ENCODE results near the gene PROM1.

The PROM1 gene

GRCh38 chr4:15944895-15945294 lies 138.9 kb downstream of the PROM1 start:
- H3K4me3 Mint-ChIP-seq: no peak overlapping the region
- no peaks in the 10 kb centered on the region for H3K27me3 Mint-ChIP-seq (ENCODE audit: low read depth)
- H3K27ac Mint-ChIP-seq: no peak overlapping the region
- no peak for TF ChIP-seq CTCF (IDR thresholded peaks at IDR 0.05; ENCODE audit: unreplicated experiment in 3 of 3)
- no peaks in the 10 kb centered on the region for H3K4me1 Mint-ChIP-seq
- no peaks in the 10 kb centered on the region for H3K9me3 Mint-ChIP-seq
- no peaks in the 10 kb centered on the region for H3K36me3 Mint-ChIP-seq (ENCODE audit: low read depth)

GRCh38 chr4:15942283-15942682 lies 141.5 kb downstream of the PROM1 start:
- H3K27ac Mint-ChIP-seq: no peak overlapping the region
- H3K36me3 Mint-ChIP-seq (ENCODE audit: low read depth): no peaks in the 10 kb centered on the region
- TF ChIP-seq CTCF (IDR thresholded peaks at IDR 0.05; ENCODE audit: unreplicated experiment in 3 of 3): no peak
- no peaks in the 10 kb centered on the region for H3K4me1 Mint-ChIP-seq
- no peak overlapping the region for H3K4me3 Mint-ChIP-seq
- H3K27me3 Mint-ChIP-seq (ENCODE audit: low read depth): peaks cover 10% of the 10 kb centered on the region
- no peaks in the 10 kb centered on the region for H3K9me3 Mint-ChIP-seq

DNA sequence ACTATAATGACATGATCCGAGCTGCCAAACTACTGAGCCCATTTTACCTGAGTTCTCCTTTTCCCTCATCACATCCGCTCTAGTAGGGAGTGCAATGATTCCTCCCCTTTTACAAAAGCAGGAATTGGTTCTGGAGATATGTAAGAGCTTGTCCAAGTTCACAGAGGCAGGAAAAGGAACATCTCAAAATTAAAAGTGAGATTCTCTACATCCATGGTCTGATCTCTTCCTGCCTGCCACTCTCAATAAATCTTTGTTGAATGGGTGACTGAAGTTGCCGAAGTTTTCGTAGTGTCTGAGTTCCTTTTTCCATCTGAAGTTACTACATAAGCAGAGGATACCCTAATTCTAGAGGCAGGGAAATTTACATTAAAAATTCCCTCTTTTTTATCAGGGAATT lies 145.2 kb downstream of the PROM1 start, which contains the start of gene FGFBP1:
FGFBP1 (minus strand) TSS at position 101 of the 400 bp plus-strand sequence. CDS start 2,108 bp downstream, outside the sequence.
- no peak within 1 kb of the TSS for H3K4me3 Mint-ChIP-seq
- no peaks in the 10 kb centered on the region for H3K9me3 Mint-ChIP-seq
- TF ChIP-seq CTCF (IDR thresholded peaks at IDR 0.05; ENCODE audit: unreplicated experiment in 3 of 3): no peak
- H3K27me3 Mint-ChIP-seq (ENCODE audit: low read depth): peaks cover 12% of the 10 kb centered on the region
- H3K27ac Mint-ChIP-seq: no peak within 1 kb of the TSS
- H3K4me1 Mint-ChIP-seq: peaks cover 5% of the 10 kb centered on the region
- no peaks in the 10 kb centered on the region for H3K36me3 Mint-ChIP-seq (ENCODE audit: low read depth)

GRCh38 chr4:15938182-15938581 lies 145.6 kb downstream of the PROM1 start:
- H3K9me3 Mint-ChIP-seq: no peaks in the 10 kb centered on the region

DNA sequence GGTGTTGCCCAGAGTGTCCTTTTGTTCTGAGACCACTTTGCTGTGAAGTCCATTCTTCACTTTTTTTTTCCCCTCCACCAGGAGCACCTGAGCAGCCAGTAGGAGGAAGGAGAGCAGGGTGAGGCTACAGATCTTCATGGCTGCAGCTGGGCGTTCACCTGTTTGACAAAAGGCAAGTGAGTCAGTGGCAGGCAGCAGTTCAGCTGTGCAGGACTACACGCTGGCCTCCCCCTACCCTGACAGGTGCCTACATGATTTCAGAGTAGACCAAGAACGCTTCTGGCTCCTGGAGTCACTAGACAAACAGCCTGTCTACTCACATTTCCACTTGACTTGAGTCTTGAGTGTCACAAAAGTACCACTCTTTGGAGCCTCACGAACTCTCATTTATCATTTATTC lies 147.3 kb downstream of the PROM1 start:
- TF ChIP-seq CTCF (IDR thresholded peaks at IDR 0.05; ENCODE audit: unreplicated experiment in 3 of 3): no peak
- no peaks in the 10 kb centered on the region for H3K36me3 Mint-ChIP-seq (ENCODE audit: low read depth)
- no peak overlapping the region for H3K4me3 Mint-ChIP-seq
- no peaks in the 10 kb centered on the region for H3K9me3 Mint-ChIP-seq
- H3K27me3 Mint-ChIP-seq (ENCODE audit: low read depth): peaks cover 12% of the 10 kb centered on the region
- H3K27ac Mint-ChIP-seq: no peak overlapping the region
- H3K4me1 Mint-ChIP-seq: peaks cover 5% of the 10 kb centered on the region

More at GRCh38 chr4:15938182-15938581, 145.6 kb downstream of the PROM1 start:
- Mint-ChIP-seq H3K27me3 (ENCODE audit: low read depth) (peaks cover 12% of the 10 kb centered on the region), H3K27ac (no peak overlapping the region), H3K4me3 (no peak overlapping the region), H3K4me1 (peaks cover 5% of the 10 kb centered on the region), H3K36me3 (ENCODE audit: low read depth) (no peaks in the 10 kb centered on the region)
- no peak for TF ChIP-seq CTCF (IDR thresholded peaks at IDR 0.05; ENCODE audit: unreplicated experiment in 3 of 3)
